Ascending aorta (tissue), 2 donors: ENCODE measurements around the gene CSTF1. TPM values are rescaled to one million over a fixed set of nuclear protein-coding genes. Genes with fewer than 3 reads are reported as not detected.

Experiments
- DNase-seq, 2 donors: peaks; one replicate each; pipeline ENCODE4 v3.0.0-alpha.2; 2019; ENCODE audit warnings: low spot score in 2 of 2
- H3K27ac ChIP-seq, 2 donors: fragments of 200-600 bp; sonication (generic); one replicate each; pipeline ENCODE4 v1.5.1; 2016 to 2017; ENCODE audit warnings: mild to moderate bottlenecking in 1 of 2
- H3K27me3 ChIP-seq: fragments of 200-600 bp; sonication (generic); one replicate; pipeline ENCODE4 v1.5.1; 2017
- H3K36me3 ChIP-seq, 2 donors: fragments of 200-600 bp; sonication (generic); one replicate each; pipeline ENCODE4 v1.5.1; 2016
- H3K4me1 ChIP-seq, 2 donors: fragments of 200-600 bp; sonication (generic); one replicate each; pipeline ENCODE4 v1.5.1; 2016 to 2017; ENCODE audit warnings: mild to moderate bottlenecking in 1 of 2
- H3K4me3 ChIP-seq, 2 donors: fragments of 200-600 bp; sonication (generic); one replicate each; pipeline ENCODE4 v1.5.1; 2016 to 2017; ENCODE audit warnings: mild to moderate bottlenecking in 1 of 2
- H3K9me3 ChIP-seq, 2 donors: fragments of 200-600 bp; sonication (generic); one replicate each; pipeline ENCODE4 v1.5.1; 2016
- CTCF ChIP-seq, 3 experiments: fragments of 200-600 bp in 2 of 3; fragments of 450-650 bp in 1 of 3; sonication (generic) in 2 of 3; IDR thresholded peaks; one replicate each; pipeline ENCODE4 v1.5.1; 2016 to 2019; ENCODE audit warnings: antibody characterized with exemption in 3 of 3, mild to moderate bottlenecking in 1 of 3, moderate library complexity in 1 of 3
- intact Hi-C: fragments of 100-400 bp; cut with DNase I; formaldehyde crosslinking; loops from one replicate; pipeline ENCODE4 v1.15.1; 2023
- total RNA-seq: library from RNA; depleted of rRNA; stranded (reverse); fragments of >200 nt; gene quantifications from one replicate; pipeline ENCODE4 v1.1.0, GENCODE V29; 2016

The CSTF1 gene
- total RNA-seq, 1 donor from 2014 or later = 13.7 TPM

- Histone ChIP-seq H3K27me3 (no peaks in the 10 kb centered on the region), H3K4me3 (no peak overlapping the region), H3K9me3 (no peaks in the 10 kb centered on the region), H3K27ac (no peak overlapping the region), H3K36me3 (no peaks in the 10 kb centered on the region), H3K4me1 (no peaks in the 10 kb centered on the region)
- TF ChIP-seq CTCF (IDR thresholded peaks at IDR 0.05) = no peak
- DNase-seq = no peak
- intact Hi-C loops = no loop called here
Observed at GRCh38 chr20:56437196-56437960, 44.9 kb downstream of the CSTF1 start.

DNA sequence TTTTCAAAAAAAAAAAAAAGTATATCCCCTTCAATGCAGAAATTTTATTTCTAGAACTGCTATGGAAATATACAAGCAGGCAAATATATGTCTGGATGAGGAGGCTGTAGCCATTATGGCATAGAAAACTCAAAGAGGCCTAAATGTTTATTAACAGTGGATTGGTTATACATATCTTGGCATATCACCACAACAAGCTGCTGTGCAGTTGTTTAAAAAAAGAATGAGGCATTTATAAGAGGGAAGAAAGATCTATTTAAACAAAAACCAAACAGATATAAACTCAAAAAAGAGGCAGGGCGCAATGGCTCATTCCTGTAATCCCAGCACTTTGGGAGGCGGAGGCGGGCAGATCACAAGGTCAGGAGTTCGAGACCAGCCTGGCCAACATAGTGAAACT lies 45.8 kb downstream of the CSTF1 start:
- no peaks in the 10 kb centered on the region for H3K27me3 ChIP-seq
- no peaks in the 10 kb centered on the region for H3K9me3 ChIP-seq
- no peak for TF ChIP-seq CTCF (IDR thresholded peaks at IDR 0.05)
- DNase-seq = no peak
- H3K4me1 ChIP-seq = no peaks in the 10 kb centered on the region
- no peak overlapping the region for H3K27ac ChIP-seq
- intact Hi-C loops = no loop called here
- H3K36me3 ChIP-seq = no peaks in the 10 kb centered on the region
- H3K4me3 ChIP-seq = no peak overlapping the region

- no peaks in the 10 kb centered on the region for H3K9me3 ChIP-seq
- H3K4me1 ChIP-seq = no peaks in the 10 kb centered on the region
- H3K27me3 ChIP-seq = no peaks in the 10 kb centered on the region
- no peak for DNase-seq
- no peak overlapping the region for H3K27ac ChIP-seq
- H3K36me3 ChIP-seq = no peaks in the 10 kb centered on the region
- intact Hi-C loops = no loop called here
- TF ChIP-seq CTCF (IDR thresholded peaks at IDR 0.05) = no peak
- no peak overlapping the region for H3K4me3 ChIP-seq
Observed at GRCh38 chr20:56439771-56440291, 47.4 kb downstream of the CSTF1 start.

DNA sequence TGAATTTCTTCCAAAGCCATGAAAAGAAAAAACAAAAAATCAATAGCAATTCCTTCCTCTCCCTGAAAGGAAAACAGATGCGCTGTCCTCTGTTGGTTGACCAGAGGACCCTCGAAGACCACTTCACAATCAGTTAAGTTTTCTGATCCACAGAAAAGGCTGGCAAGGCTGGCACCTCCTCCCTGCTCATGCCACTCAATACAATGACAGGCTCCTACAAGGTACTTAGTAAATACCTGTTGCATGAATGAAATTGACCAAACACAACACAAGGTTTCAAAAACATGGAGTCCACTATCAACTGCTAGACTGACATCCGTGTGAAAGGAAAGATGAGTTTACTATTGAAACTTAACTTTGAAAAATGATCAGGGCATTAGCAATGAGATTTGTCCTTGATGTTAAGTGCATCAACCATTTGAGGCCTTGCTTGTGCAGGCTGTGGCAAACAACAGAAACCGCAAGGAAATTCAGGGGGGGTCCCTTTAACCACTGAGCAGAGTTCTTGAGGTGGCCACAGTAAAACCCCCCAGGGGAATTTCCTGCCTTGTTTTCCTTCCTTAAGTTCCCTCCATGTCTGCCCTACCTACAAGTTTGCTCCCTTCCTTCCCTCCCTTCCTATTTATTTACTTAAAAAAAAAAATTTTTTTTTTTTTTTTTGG lies 48.0 kb downstream of the CSTF1 start:
- Histone ChIP-seq H3K4me3 (no peak overlapping the region), H3K36me3 (no peaks in the 10 kb centered on the region), H3K27ac (no peak overlapping the region), H3K27me3 (no peaks in the 10 kb centered on the region), H3K4me1 (no peaks in the 10 kb centered on the region), H3K9me3 (no peaks in the 10 kb centered on the region)
- no peak for TF ChIP-seq CTCF (IDR thresholded peaks at IDR 0.05)
- DNase-seq = no peak
- intact Hi-C loops = no loop called here

GRCh38 chr20:56442389-56443365 lies 50.2 kb downstream of the CSTF1 start:
- H3K36me3 ChIP-seq = no peaks in the 10 kb centered on the region
- DNase-seq = no peak
- no peak overlapping the region for H3K4me3 ChIP-seq
- H3K4me1 ChIP-seq = no peaks in the 10 kb centered on the region
- no peak overlapping the region for H3K27ac ChIP-seq
- H3K27me3 ChIP-seq = no peaks in the 10 kb centered on the region
- intact Hi-C loops = no loop called here
- no peaks in the 10 kb centered on the region for H3K9me3 ChIP-seq
- TF ChIP-seq CTCF (IDR thresholded peaks at IDR 0.05) = no peak
